Astrocyte (in vitro differentiated cells and primary cell): ENCODE results near the gene EEF1AKMT3.

Source experiments
- CTCF ChIP-seq: IDR thresholded peaks from 2 replicates; pipeline ENCODE4 v1.5.1; 2011; ENCODE audit warnings: low read depth, mild to moderate bottlenecking, inconsistent platforms, low read length, moderate library complexity; ENCODE audit not compliant: insufficient read depth
- EZH2 ChIP-seq: IDR thresholded peaks from 2 replicates; pipeline ENCODE4 v1.6.1; 2012; ENCODE audit warnings: mild to moderate bottlenecking, low read length, inconsistent platforms; ENCODE audit not compliant: insufficient read depth

- TF ChIP-seq CTCF (no peak), EZH2 (peak; percentile 99)
Measured at GRCh38 chr12:57737467-57738460, 34.6 kb upstream of the EEF1AKMT3 start.
